ENCODE measurements around the gene MID1IP1.

The MID1IP1 gene

GRCh38 chrX:38800981-38801845 is at the start of gene MID1IP1:
MID1IP1 (plus strand) TSS chrX:38801459; CDS start chrX:38804947, 3,488 bp downstream.
- peak; percentile 54 for DNase-seq (ENCODE audit: low read depth)
- no peak for TF ChIP-seq CTCF (IDR thresholded peaks at IDR 0.05; ENCODE audit: control insufficient read depth, insufficient read depth, low read depth, low read length, missing control alignments)
- peak within 1 kb of the TSS; percentile 56 for H3K4me3 ChIP-seq (ENCODE audit: control insufficient read depth, low read depth, low read length)

GRCh38 chrX:38754102-38754790 is 47.0 kb upstream of the MID1IP1 start:
- peak; percentile 17 for DNase-seq (ENCODE audit: low read depth)
- TF ChIP-seq CTCF (IDR thresholded peaks at IDR 0.05; ENCODE audit: control insufficient read depth, insufficient read depth, low read depth, low read length, missing control alignments): peak; percentile 66
- H3K4me3 ChIP-seq (ENCODE audit: control insufficient read depth, low read depth, low read length): no peak overlapping the region

- no peak for DNase-seq (ENCODE audit: low read depth)
- TF ChIP-seq CTCF (IDR thresholded peaks at IDR 0.05; ENCODE audit: control insufficient read depth, insufficient read depth, low read depth, low read length, missing control alignments): no peak
- no peak overlapping the region for H3K4me3 ChIP-seq (ENCODE audit: control insufficient read depth, low read depth, low read length)
Measured at GRCh38 chrX:38754818-38755718, 46.2 kb upstream of the MID1IP1 start.

- no peak for DNase-seq (ENCODE audit: low read depth)
- no peak overlapping the region for H3K4me3 ChIP-seq (ENCODE audit: control insufficient read depth, low read depth, low read length)
- no peak for TF ChIP-seq CTCF (IDR thresholded peaks at IDR 0.05; ENCODE audit: control insufficient read depth, insufficient read depth, low read depth, low read length, missing control alignments)
Measured at GRCh38 chrX:38760883-38761282, 40.4 kb upstream of the MID1IP1 start.

GRCh38 chrX:38768079-38768478 is 33.2 kb upstream of the MID1IP1 start:
- DNase-seq (ENCODE audit: low read depth): no peak
- TF ChIP-seq CTCF (IDR thresholded peaks at IDR 0.05; ENCODE audit: control insufficient read depth, insufficient read depth, low read depth, low read length, missing control alignments): peak; percentile 44
- no peak overlapping the region for H3K4me3 ChIP-seq (ENCODE audit: control insufficient read depth, low read depth, low read length)

- no peak for DNase-seq (ENCODE audit: low read depth)
- H3K4me3 ChIP-seq (ENCODE audit: control insufficient read depth, low read depth, low read length): no peak overlapping the region
- TF ChIP-seq CTCF (IDR thresholded peaks at IDR 0.05; ENCODE audit: control insufficient read depth, insufficient read depth, low read depth, low read length, missing control alignments): no peak
Measured at GRCh38 chrX:38770152-38770551, 31.1 kb upstream of the MID1IP1 start.

Measured in AG09309 (cell line).